GM23248 (cell line): ENCODE results near the gene RIMKLA.

Experiments used
- EZH2 ChIP-seq: fragments of 200-600 bp; sonication (generic); IDR thresholded peaks from 2 replicates; pipeline ENCODE4 v1.6.1; 2018; ENCODE audit warnings: antibody characterized with exemption, mild to moderate bottlenecking; ENCODE audit not compliant: insufficient read depth, poor library complexity, severe bottlenecking
- EZH2phosphoT487 ChIP-seq: fragments of 200-600 bp; sonication (generic); IDR thresholded peaks from 2 replicates; pipeline ENCODE4 v1.6.1; 2018; ENCODE audit warnings: antibody characterized with exemption, moderate library complexity, mild to moderate bottlenecking, low read depth; ENCODE audit not compliant: insufficient read depth

DNA sequence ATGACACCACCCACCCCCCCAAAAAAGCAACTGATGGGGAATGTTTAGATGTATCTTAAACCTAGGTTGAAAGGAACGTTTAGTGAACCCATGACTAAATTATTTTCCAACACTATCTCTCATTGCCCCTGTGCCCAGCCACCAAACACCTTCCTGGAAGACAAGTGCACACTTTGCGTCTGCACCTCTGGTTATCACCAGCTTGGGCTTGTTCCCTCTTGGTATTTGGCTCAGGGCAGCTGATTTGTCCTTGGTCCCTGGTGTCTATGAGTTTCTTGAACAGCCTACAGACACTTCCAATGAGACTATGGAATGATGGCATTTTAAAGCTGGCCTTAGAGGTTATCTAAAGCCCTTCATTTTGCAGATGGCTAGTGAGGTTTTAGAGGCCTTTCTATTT is 15.5 kb upstream of the RIMKLA start:
- TF ChIP-seq EZH2 (no peak), EZH2phosphoT487 (no peak)
